GM19468 (cell line): Measurements from ENCODE around the gene MMAA.

Experiments
- ATAC-seq: cut with Tn5 transposase; IDR thresholded peaks from one replicate; pipeline ENCODE4 v1.9.1; 2021; ENCODE audit warnings: mild to moderate bottlenecking, moderate library complexity, moderate number of reproducible peaks; ENCODE audit not compliant: unreplicated experiment; ENCODE audit errors: extremely low read depth

Gene MMAA

GRCh38 chr4:145694929-145695328 is 75.7 kb downstream of the MMAA start:
- no peak for ATAC-seq

GRCh38 chr4:145697332-145697731 is 78.1 kb downstream of the MMAA start:
- no peak for ATAC-seq

GRCh38 chr4:145698507-145698906 is 79.3 kb downstream of the MMAA start:
- ATAC-seq = no peak

- no peak for ATAC-seq
Measured at GRCh38 chr4:145703850-145704497, 84.8 kb downstream of the MMAA start.

- ATAC-seq = no peak
Measured at GRCh38 chr4:145709336-145709735, 90.2 kb downstream of the MMAA start.
